ENCODE measurements around the gene KRT35.
"Not testable (repeated sequence)": the region's sequence is repeated elsewhere in the genome, so short reads cannot be mapped to it uniquely, and the experiment has no call there.

Gene KRT35

GRCh38 chr17:41451154-41451728 is 29.7 kb downstream of the KRT35 start:
- no peak for DNase-seq

- DNase-seq = no peak
These were observed 31.9 kb downstream of the KRT35 start for GRCh38 chr17:41449008-41449407.

- DNase-seq = no peak
These were observed 32.4 kb downstream of the KRT35 start for GRCh38 chr17:41448506-41448905.

- DNase-seq = no peak
These were observed 34.1 kb downstream of the KRT35 start for GRCh38 chr17:41446806-41447205.

GRCh38 chr17:41444640-41445039 is 36.3 kb downstream of the KRT35 start:
- no peak for DNase-seq

GRCh38 chr17:41444186-41444585 is 36.8 kb downstream of the KRT35 start:
- DNase-seq = no peak

GRCh38 chr17:41442739-41443138 is 38.2 kb downstream of the KRT35 start:
- DNase-seq = no peak

GRCh38 chr17:41440531-41441033 is 40.4 kb downstream of the KRT35 start, which contains the start of gene KRT38:
Gene KRT38, minus strand, starts transcription at chr17:41440983. Its CDS starts 62 bp downstream, at chr17:41440921.
- no peak for DNase-seq

- no peak for DNase-seq
These were observed 41.6 kb downstream of the KRT35 start for GRCh38 chr17:41439375-41439774.

- no peak for DNase-seq
These were observed 43.2 kb downstream of the KRT35 start for GRCh38 chr17:41437769-41438168.

GRCh38 chr17:41437254-41437653 is 43.7 kb downstream of the KRT35 start:
- no peak for DNase-seq

- no peak for DNase-seq
These were observed 46.5 kb downstream of the KRT35 start for GRCh38 chr17:41434415-41434814.

- no peak for DNase-seq
These were observed 46.9 kb downstream of the KRT35 start for GRCh38 chr17:41434005-41434404.

- no peak for DNase-seq
These were observed 47.4 kb downstream of the KRT35 start for GRCh38 chr17:41433586-41433985.

GRCh38 chr17:41430376-41430775 is 50.6 kb downstream of the KRT35 start:
- DNase-seq = not testable (repeated sequence)

- no peak for DNase-seq
These were observed 51.3 kb downstream of the KRT35 start for GRCh38 chr17:41429667-41430066.

GRCh38 chr17:41428591-41429291 is 52.2 kb downstream of the KRT35 start:
- no peak for DNase-seq
